NT2/D1 (cell line): ENCODE data around the gene DNMT3B.

Experiments used
- DNase-seq: peaks from one replicate; pipeline ENCODE4 v3.0.0-alpha.2; 2011; ENCODE audit warnings: low read depth, low spot score
- H3K27me3 ChIP-seq: 2 replicates; pipeline ENCODE4 v1.6.0; 2011; ENCODE audit warnings: mild to moderate bottlenecking; ENCODE audit not compliant: insufficient read length, insufficient read depth
- H3K36me3 ChIP-seq: 2 replicates; pipeline ENCODE4 v1.6.1; 2011; ENCODE audit warnings: mild to moderate bottlenecking, low read length, mixed read lengths; ENCODE audit not compliant: insufficient read depth, insufficient read length
- H3K4me1 ChIP-seq: 2 replicates; pipeline ENCODE4 v1.5.1; 2011; ENCODE audit not compliant: insufficient read depth, insufficient read length
- H3K4me3 ChIP-seq: 2 replicates; pipeline ENCODE4 v1.5.1; 2011; ENCODE audit warnings: low read depth; ENCODE audit not compliant: insufficient read length
- H3K9ac ChIP-seq: 2 replicates; pipeline ENCODE4 v1.6.0; 2011; ENCODE audit warnings: low read depth; ENCODE audit not compliant: insufficient read length
- H3K9me3 ChIP-seq: 2 replicates; pipeline ENCODE4 v1.5.1; 2011; ENCODE audit warnings: mild to moderate bottlenecking, low read length; ENCODE audit not compliant: insufficient read depth
- SUZ12 ChIP-seq: IDR thresholded peaks from 2 replicates; pipeline ENCODE4 v1.6.1; 2011; ENCODE audit not compliant: insufficient read length, insufficient read depth; ENCODE audit errors: extremely low read depth
- YY1 ChIP-seq: IDR thresholded peaks from 2 replicates; pipeline ENCODE4 v1.6.1; 2011; ENCODE audit not compliant: insufficient read length, insufficient read depth
- ZNF274 ChIP-seq: IDR thresholded peaks from 2 replicates; pipeline ENCODE4 v1.6.1; 2011; ENCODE audit warnings: mild to moderate bottlenecking, low read depth, low read length

DNMT3B gene

GRCh38 chr20:32845786-32846185 is 83.6 kb downstream of the DNMT3B start:
- no peaks in the 10 kb centered on the region for H3K9me3 ChIP-seq
- DNase-seq: no peak
- no peak overlapping the region for H3K4me3 ChIP-seq
- peaks cover 79% of the 10 kb centered on the region for H3K36me3 ChIP-seq
- no peaks in the 10 kb centered on the region for H3K27me3 ChIP-seq
- peaks cover 2% of the 10 kb centered on the region for H3K4me1 ChIP-seq
- no peak overlapping the region for H3K9ac ChIP-seq
- no peak for TF ChIP-seq ZNF274
- TF ChIP-seq SUZ12: no peak
- no peak for TF ChIP-seq YY1

GRCh38 chr20:32846852-32847251 is 84.7 kb downstream of the DNMT3B start:
- H3K27me3 ChIP-seq: no peaks in the 10 kb centered on the region
- H3K9ac ChIP-seq: no peak overlapping the region
- DNase-seq: no peak
- peaks cover 80% of the 10 kb centered on the region for H3K36me3 ChIP-seq
- TF ChIP-seq YY1 (no peak), SUZ12 (no peak), ZNF274 (no peak)
- H3K4me1 ChIP-seq: peaks cover 2% of the 10 kb centered on the region
- no peaks in the 10 kb centered on the region for H3K9me3 ChIP-seq
- no peak overlapping the region for H3K4me3 ChIP-seq

GRCh38 chr20:32847964-32848363 is 85.8 kb downstream of the DNMT3B start:
- no peaks in the 10 kb centered on the region for H3K27me3 ChIP-seq
- TF ChIP-seq ZNF274 (no peak), SUZ12 (no peak), YY1 (no peak)
- H3K9me3 ChIP-seq: no peaks in the 10 kb centered on the region
- H3K4me3 ChIP-seq: no peak overlapping the region
- peaks cover 2% of the 10 kb centered on the region for H3K4me1 ChIP-seq
- H3K9ac ChIP-seq: no peak overlapping the region
- H3K36me3 ChIP-seq: peaks cover 78% of the 10 kb centered on the region
- DNase-seq: no peak

- H3K27me3 ChIP-seq: no peaks in the 10 kb centered on the region
- H3K9ac ChIP-seq: no peak overlapping the region
- H3K4me3 ChIP-seq: no peak overlapping the region
- no peaks in the 10 kb centered on the region for H3K9me3 ChIP-seq
- DNase-seq: no peak
- H3K4me1 ChIP-seq: peaks cover 2% of the 10 kb centered on the region
- TF ChIP-seq ZNF274: no peak
- TF ChIP-seq YY1: no peak
- no peak for TF ChIP-seq SUZ12
- peaks cover 69% of the 10 kb centered on the region for H3K36me3 ChIP-seq
These were observed 86.7 kb downstream of the DNMT3B start for GRCh38 chr20:32848846-32849245.

GRCh38 chr20:32849577-32849976 is 87.4 kb downstream of the DNMT3B start:
- no peaks in the 10 kb centered on the region for H3K27me3 ChIP-seq
- TF ChIP-seq YY1 (no peak), ZNF274 (no peak), SUZ12 (no peak)
- DNase-seq: no peak
- H3K9me3 ChIP-seq: no peaks in the 10 kb centered on the region
- H3K4me1 ChIP-seq: peaks cover 2% of the 10 kb centered on the region
- no peak overlapping the region for H3K9ac ChIP-seq
- no peak overlapping the region for H3K4me3 ChIP-seq
- H3K36me3 ChIP-seq: peaks cover 68% of the 10 kb centered on the region

- H3K36me3 ChIP-seq: peaks cover 15% of the 10 kb centered on the region
- TF ChIP-seq ZNF274: no peak
- TF ChIP-seq YY1: no peak
- no peak for TF ChIP-seq SUZ12
- no peaks in the 10 kb centered on the region for H3K9me3 ChIP-seq
- no peak overlapping the region for H3K9ac ChIP-seq
- no peak for DNase-seq
- no peak overlapping the region for H3K4me3 ChIP-seq
- H3K27me3 ChIP-seq: no peaks in the 10 kb centered on the region
- H3K4me1 ChIP-seq: no peaks in the 10 kb centered on the region
These were observed 93.2 kb downstream of the DNMT3B start for GRCh38 chr20:32855387-32855786.

GRCh38 chr20:32858189-32858588 is 96.0 kb downstream of the DNMT3B start:
- no peaks in the 10 kb centered on the region for H3K27me3 ChIP-seq
- no peaks in the 10 kb centered on the region for H3K4me1 ChIP-seq
- H3K9ac ChIP-seq: no peak overlapping the region
- H3K4me3 ChIP-seq: no peak overlapping the region
- H3K36me3 ChIP-seq: no peaks in the 10 kb centered on the region
- TF ChIP-seq YY1: no peak
- no peak for TF ChIP-seq ZNF274
- TF ChIP-seq SUZ12: no peak
- DNase-seq: peak; percentile 30
- H3K9me3 ChIP-seq: no peaks in the 10 kb centered on the region
